ENCODE results near the gene WDR49.

Gene WDR49

GRCh38 chr3:167611718-167612117 lies 42.0 kb downstream of the WDR49 start:
- no peak for DNase-seq

GRCh38 chr3:167609156-167609555 lies 44.6 kb downstream of the WDR49 start:
- no peak for DNase-seq

- DNase-seq, result no peak
These were observed 46.9 kb downstream of the WDR49 start for GRCh38 chr3:167606836-167607235.

GRCh38 chr3:167605871-167606270 lies 47.9 kb downstream of the WDR49 start:
- no peak for DNase-seq

GRCh38 chr3:167602041-167602440 lies 51.7 kb downstream of the WDR49 start:
- no peak for DNase-seq

- DNase-seq, result no peak
These were observed 66.1 kb downstream of the WDR49 start for GRCh38 chr3:167587651-167588050.

- DNase-seq, result no peak
These were observed 78.6 kb downstream of the WDR49 start for GRCh38 chr3:167575000-167575600.

GRCh38 chr3:167572991-167573390 lies 80.8 kb downstream of the WDR49 start:
- DNase-seq, result no peak

- no peak for DNase-seq
These were observed 85.1 kb downstream of the WDR49 start for GRCh38 chr3:167568634-167569033.

GRCh38 chr3:167565489-167565888 lies 88.3 kb downstream of the WDR49 start:
- DNase-seq, result no peak

GRCh38 chr3:167564612-167565011 lies 89.1 kb downstream of the WDR49 start:
- DNase-seq, result no peak

- no peak for DNase-seq
These were observed 93.8 kb downstream of the WDR49 start for GRCh38 chr3:167559924-167560323.

- no peak for DNase-seq
These were observed 98.8 kb downstream of the WDR49 start for GRCh38 chr3:167554898-167555297.

GRCh38 chr3:167538081-167538480 lies 115.7 kb downstream of the WDR49 start:
- DNase-seq, result no peak

GRCh38 chr3:167521006-167521355 lies 132.8 kb downstream of the WDR49 start:
- no peak for DNase-seq

GRCh38 chr3:167520266-167521005 lies 133.3 kb downstream of the WDR49 start:
- no peak for DNase-seq

- DNase-seq, result no peak
These were observed 145.8 kb downstream of the WDR49 start for GRCh38 chr3:167507954-167508353.

GRCh38 chr3:167502401-167502800 lies 151.3 kb downstream of the WDR49 start:
- no peak for DNase-seq

- DNase-seq, result no peak
These were observed 151.8 kb downstream of the WDR49 start for GRCh38 chr3:167501941-167502340.

GRCh38 chr3:167497903-167498302 lies 155.8 kb downstream of the WDR49 start:
- DNase-seq, result no peak

GRCh38 chr3:167493244-167493643 lies 160.5 kb downstream of the WDR49 start:
- no peak for DNase-seq

- no peak for DNase-seq
These were observed 162.1 kb downstream of the WDR49 start for GRCh38 chr3:167491621-167492020.

GRCh38 chr3:167489571-167489970 lies 164.2 kb downstream of the WDR49 start:
- DNase-seq, result no peak

- DNase-seq, result no peak
These were observed 166.2 kb downstream of the WDR49 start for GRCh38 chr3:167487556-167487955.

- no peak for DNase-seq
These were observed 169.2 kb downstream of the WDR49 start for GRCh38 chr3:167484551-167484950.

Measured in NCI-H1092 (cell line).